Measurements from ENCODE around the gene RNF38.
"Not testable (repeated sequence)": the region's sequence is repeated elsewhere in the genome, so short reads cannot be mapped to it uniquely, and the experiment has no call there.

Gene RNF38

DNA sequence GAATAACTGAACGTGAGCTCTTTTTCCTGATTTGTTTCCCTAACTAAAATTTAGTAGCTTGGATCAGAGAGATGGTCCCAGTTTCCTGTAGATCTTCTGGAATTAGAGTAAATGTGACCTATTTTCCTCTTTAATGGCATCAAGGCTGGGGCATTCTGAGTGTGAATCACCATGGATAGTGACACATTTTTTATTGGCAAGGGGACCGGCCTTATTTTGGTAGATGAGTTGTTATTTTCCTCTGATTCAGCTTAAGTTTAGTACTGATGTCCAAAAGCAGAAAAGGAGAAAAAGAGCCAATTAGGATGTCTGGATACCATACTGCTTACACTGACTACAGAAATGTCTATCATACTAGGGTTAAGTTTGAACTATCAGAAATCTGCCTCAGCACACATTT lies 68.1 kb downstream of the RNF38 start:
- no peak for DNase-seq (ENCODE audit: low spot score)

DNA sequence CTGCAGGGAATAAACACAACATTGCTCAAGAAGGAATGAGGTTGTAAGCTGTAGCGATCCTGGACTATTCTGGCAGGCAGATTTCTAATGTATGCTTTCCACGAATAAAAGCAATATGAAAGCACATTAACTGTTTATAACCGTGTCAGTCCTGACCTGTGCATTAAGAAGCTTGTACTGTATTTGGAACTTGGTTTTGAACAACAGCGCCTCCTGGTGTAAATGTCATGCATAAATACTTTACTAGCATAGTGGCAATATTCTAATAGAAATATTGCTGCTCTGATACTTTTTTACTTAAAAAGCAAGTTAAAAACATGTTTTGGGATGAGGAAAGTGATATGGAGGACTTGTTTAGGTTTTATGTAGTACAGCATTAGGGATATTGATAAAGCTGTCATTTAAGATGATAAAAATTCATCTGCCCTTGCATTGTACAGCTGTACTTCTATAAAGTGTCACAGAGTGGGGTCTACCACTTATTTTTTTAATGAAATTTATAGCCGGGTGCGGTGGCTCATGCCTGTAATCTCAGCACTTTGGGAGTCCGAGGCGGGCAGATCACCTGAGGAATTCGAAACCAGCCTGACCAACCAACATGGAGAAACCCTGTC lies 71.2 kb downstream of the RNF38 start:
- peak; percentile 80 for DNase-seq (ENCODE audit: low spot score)

DNA sequence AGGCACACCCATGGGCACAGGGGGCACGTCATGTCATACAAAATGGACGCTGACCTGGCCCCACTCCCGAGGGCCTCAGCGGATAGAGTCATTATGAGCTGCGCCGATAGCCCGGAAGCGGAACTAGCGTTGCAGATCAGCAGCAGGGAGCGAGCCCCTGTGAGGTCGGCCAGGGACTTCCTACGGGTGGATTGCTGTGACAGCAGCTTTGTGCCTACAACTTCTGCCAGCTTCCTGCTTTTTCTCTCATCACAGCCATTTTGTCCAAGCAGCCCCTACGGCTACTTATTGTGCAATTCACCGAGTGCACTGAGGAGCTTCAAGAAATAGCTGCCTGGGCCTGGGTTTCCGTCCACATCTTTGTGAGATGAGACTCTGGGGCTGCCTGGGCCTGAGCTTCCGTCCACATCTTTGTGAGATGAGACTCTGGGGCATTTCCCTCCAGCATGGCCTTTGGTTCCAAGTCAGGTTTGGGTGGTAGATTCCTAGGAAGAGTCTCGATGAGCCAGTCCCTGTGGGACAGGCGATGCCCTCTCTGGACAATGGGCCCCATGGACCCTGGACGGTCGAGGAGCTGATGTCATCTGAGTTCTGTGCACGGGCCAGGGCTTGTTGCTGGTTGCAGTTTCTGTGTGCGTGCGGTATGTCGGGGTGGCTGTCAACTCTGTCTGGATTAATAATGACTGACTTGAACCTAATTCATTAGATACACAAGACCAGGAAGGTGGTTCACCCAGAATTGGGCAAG lies 74.8 kb downstream of the RNF38 start:
- no peak for DNase-seq (ENCODE audit: low spot score)

DNA sequence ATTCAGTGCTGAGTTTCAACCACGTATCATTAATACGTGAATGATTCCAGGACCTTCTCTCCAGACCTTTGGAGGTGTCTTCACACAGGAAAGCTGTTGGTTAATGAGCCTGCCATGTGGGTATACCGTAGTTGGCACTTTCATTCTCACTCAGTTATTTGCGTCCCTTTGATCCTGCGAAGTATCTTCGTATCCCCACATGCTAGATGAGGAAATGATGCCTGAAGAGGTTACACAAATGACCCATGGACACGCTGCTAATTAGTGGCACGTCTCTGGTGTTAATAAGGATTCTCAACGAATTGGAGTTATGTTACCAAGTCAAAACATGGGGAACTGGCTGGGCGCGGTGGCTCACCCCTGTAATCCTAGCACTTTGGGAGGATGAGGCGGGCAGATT lies 76.1 kb downstream of the RNF38 start:
- DNase-seq (ENCODE audit: low spot score), result no peak

DNA sequence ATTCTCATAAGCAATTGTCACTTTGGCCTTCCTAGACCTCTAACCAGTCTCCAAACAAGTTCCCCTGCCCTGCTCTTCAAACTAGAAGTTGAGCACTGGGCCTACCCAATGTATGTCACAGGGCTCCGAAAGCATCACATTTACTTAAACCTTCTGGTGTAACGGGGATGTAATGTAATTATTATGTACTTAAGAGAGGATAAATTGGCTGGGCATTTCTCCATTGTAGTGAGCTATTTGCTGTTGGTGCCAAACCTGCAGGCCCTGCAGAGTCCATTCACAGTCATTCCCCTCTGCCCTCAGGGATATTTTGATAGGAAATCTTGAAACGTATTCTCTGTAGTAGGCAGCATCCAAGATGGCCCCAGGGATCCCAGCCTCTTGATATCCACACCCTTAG lies 77.6 kb downstream of the RNF38 start:
- DNase-seq (ENCODE audit: low spot score), result no peak

DNA sequence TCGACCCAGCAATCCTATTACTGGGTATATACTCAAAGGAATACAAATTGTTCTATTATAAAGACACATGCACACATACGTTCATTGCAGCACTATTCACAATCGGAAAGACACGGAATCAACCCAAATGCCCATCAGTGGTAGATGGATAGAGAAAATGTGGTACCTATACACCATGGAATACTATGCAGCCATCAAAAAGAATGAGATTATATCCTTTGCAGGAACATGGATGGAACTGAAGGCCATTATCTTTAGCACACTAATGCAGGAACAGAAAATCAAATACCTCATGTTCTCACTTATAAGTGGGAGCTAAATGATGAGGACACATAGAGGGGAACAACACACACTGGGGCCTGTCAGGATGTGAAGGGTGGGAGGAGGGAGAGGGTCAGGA lies 78.2 kb downstream of the RNF38 start:
- DNase-seq (ENCODE audit: low spot score), result not testable (repeated sequence)

DNA sequence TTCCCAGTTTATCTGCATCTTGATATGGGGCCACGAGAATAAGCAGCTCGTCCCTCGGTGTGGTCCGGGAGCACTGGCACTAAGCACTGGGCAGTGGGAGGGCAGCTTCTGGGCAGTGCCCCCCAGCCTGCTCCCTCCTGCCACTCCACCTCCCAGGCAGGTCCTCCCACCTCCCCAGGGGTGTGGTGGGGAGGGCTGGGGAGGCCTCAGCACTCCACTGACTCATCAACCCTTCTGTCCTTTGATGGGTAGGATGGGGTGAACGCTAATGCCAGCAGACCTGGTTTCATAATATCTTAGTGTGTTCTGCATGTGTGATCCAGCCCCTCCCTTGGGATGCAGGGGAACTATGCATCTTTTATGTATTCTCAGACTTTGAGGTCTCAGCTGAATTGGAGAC lies 79.6 kb downstream of the RNF38 start:
- DNase-seq (ENCODE audit: low spot score), result peak; percentile 22

DNA sequence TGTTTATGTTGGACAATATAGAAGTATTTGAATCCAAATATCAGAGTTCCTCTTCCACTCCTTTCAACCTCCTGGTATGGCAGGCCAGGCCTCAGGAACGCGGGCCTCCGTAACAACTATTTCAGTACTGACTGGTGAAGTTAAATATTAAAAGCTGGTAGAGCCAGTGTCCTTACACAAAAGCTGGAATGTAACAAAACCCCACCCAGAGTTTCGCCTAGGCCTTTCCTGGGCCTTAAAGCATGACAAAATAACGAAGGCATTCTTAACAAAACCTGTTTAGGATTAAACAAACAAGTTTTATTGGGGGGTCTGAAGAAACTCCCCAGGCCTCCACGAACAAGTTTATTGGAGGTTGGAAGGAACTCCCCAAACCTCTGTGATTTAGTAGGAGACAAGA lies 80.3 kb downstream of the RNF38 start:
- DNase-seq (ENCODE audit: low spot score), result peak; percentile 84

DNA sequence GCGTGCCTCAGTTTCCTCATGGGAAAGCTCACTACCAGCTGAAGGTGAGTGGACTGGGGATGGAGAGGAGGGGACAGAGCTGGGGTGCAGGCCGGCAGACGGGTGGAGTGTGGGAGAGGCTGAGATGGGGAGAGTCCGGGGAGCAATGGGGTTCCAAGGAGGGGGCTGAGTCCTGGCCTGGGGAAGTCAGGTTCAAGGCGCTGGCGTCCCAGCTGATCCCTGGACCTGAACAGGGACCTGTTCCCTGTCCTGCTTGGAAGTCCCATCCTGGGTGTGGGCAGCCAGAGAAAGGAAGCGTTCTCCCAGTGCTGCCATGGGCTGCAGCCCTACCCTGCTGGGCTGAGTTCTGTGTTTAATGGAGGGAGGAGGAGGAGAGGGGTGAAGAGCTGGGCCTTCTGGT lies 80.9 kb downstream of the RNF38 start:
- DNase-seq (ENCODE audit: low spot score), result no peak

DNA sequence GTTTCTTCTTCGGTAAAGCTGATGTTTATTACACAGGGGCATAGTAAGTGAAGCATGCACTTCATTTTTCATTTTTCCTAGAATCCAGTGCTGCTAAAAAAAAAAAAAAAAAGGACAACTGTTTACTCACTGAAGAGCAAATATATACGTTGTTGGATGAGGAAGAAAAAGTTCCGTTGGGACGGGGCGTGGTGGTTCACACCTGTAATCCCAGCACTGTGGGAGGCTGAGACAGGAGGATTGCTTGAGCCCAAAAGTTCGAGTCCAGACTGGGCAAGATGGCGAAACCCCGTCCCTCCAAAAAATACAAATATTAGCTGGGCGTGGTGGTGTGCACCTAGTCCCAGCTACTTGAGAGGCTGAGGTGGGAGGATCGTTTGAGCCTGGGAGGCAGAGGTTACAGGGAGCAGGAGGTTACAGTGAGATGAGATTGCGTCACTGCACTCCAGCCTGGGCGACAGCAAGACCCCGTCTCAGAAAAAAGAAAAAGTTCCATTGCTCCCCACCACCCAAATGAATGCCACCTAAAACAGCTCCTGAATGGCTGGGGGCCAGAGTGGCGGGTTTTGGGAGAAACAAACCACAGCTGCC lies 81.8 kb downstream of the RNF38 start:
- DNase-seq (ENCODE audit: low spot score), result no peak

DNA sequence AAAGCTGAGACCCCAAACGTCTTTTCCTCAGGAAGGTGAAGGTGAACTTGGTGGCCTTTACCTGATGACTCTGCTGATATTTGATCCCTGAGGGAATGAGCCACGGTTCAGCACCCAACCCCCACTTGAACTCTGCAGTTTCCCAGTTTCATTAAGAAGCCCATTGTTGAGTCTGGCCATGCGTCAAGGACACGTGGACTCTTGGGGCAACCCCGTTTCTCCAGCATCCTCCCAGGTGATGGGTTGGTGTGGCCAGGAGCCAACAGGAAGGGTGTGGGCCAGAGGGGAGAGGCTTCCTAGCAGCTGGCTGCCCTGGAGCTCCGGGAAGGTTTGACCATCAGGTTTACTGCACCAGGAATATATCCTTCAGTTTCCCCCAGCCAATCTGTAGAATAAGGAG lies 82.3 kb downstream of the RNF38 start:
- peak; percentile 84 for DNase-seq (ENCODE audit: low spot score)

DNA sequence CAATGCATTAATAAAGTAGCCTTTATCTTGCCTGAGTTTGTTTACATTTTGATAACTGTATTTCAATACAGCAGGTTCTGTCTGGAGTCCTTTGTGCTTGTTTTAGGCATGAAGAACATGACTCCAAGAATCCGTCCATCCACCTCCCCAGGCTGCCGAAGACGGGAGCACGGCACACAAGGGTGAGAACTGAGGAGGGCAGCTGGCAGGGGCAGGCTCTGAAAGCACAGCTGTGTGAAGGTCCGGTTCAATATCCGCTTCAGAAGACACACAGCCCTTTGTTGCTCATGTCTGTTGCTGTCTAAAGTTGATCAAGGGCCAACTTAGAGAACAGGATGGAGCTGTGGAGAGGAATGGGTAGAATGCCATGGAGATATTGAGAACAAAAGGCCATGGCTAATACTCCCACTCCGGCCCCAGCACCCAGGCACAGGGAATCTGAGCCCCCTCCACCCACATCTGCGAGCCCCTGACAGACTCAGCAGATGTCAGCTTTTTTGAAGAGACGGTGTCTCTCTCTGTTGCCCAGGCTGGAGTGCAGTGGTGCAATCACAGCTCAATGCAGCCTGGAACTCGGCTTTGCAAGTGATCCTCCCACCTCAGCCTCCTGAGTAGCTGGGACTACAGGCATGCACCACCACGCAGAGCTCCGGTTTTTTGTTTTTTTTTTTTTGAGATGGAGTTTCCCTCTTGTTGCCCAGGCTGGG lies 83.3 kb downstream of the RNF38 start:
- DNase-seq (ENCODE audit: low spot score), result no peak

DNA sequence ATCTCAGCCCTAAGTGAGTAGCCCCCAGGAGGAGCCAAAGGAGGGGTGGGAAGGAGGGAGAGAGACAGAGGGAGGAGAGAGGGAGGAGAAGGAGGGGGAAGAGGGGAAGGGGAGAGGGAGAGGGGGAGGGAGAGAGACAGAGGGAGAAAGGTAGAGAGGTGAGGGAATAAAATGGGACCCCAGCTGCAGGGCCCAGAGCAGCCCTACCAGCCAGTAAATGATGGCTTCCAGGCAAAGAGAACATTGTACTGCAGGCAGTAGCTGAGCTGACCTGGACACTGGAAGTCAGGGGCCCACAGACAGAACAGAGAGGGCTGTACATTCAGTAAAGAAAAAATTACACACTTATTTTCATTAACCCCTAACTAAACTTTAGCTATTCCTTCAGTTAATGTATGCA lies 84.0 kb downstream of the RNF38 start:
- no peak for DNase-seq (ENCODE audit: low spot score)

DNA sequence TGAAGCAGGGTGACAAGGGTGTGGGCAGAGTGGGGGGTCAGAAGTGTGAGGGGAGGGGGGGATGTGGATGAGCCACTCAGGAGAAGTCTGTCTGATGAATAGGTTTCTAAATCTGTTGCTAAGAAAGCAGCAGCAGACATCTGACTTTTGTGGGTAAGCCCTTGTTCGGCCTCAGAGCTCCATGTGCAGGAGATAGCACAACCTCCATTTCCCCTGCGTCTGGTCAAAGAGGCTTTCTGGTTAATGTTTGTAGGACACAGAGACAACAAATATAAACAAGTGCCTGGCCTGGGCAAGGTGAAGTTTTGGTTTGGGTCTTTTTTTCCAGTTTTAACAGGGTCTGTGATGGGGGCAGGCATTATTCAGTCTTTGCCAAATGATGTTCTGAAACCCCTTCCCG lies 84.8 kb downstream of the RNF38 start:
- DNase-seq (ENCODE audit: low spot score), result no peak

DNA sequence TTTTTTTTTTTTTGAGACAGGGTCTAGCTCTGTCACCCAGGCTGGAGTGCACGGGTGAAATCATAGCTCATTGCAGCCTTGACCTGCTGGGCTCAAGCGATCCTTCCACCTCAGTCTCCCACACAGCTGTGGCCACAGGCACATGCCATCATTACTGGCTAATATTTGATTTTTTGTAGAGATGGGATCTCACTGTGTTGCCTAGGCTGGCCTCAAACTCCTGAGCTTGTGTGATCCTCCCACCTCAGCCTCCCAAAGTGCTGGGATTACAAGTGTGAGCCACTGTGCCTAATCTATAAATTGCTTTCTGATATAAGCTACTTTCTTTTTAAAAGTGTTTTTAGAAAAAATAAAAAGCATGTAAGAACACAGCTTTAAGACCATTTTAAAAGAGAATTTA lies 85.3 kb downstream of the RNF38 start:
- no peak for DNase-seq (ENCODE audit: low spot score)

DNA sequence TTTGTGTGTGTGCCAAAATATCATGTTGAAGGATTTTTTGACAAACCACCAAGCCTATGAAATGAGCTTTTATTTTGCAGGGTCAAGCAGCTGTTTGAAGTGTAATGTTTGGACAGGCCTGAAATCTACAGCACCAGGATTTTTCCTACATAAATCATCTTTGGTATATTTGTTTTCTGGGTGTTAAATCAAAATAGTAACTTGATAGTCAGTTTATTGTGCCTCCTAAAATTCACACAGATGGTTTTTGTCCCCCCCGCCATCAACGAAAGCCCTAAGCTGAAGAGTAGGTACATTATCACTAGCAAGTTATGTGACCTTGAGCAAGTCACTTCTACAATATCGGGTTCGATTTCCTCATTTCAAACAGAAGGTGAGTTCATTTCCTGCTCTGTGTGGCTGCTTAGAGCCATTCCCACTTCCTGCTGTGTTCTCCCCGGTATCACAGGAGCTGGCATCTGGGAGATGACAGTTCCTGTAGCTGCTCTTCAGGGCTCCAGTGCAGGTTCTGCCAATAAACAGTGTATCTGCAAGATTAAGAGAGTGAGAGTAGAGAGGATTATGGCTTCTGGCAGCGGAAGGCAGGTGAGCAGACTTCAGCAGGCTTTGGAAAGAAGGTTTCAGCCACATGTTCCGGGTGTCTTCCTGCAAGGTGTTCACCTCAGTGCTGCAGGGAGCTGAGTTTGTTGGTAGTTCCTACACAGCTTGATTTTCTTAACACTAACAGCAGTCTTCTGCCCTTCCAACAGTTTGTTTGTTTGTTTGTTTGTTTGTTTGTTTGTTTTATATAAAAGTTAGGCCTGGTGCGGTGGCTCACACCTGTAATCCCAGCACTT lies 93.4 kb downstream of the RNF38 start:
- peak; percentile 48 for DNase-seq (ENCODE audit: low spot score)

DNA sequence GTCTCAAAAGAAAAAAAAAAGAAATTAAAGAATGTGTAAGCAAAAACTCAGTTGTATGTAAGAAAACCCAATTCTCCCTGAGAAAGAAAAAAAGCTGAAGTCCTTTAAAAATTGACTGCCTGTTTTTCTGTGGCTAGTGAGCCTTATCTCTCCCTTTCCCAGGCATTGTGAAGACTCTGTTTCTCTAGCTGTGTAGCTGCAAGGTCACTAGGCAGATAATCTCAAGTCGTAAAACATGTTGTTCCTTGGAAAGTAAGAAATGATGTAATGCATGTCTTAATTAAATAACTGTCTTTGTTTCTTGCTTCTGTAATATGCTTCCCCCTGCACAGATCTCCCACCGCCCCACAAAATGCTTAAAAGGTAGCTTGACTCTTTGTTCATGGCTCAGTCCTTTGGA lies 95.7 kb downstream of the RNF38 start:
- DNase-seq (ENCODE audit: low spot score), result not testable (repeated sequence)

DNA sequence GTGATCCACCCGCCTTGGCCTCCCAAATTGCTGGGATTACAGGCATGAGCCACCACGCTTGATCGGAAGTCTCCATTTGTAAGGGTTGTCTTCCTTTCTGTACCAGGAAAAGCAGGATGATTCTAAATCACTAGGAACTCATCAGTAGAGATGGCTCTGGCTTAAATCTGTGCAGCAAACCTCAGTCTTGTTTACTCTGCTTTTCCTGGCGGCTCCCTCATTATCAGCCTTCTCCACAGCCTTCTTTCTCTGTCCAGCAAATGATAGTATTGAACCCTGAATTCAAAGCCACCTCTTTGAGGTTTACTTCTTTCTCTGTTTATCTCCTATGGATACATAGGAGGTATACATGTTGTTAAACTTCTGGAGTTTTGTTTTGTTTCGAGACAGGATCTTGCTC lies 98.8 kb downstream of the RNF38 start:
- DNase-seq (ENCODE audit: low spot score), result no peak

DNA sequence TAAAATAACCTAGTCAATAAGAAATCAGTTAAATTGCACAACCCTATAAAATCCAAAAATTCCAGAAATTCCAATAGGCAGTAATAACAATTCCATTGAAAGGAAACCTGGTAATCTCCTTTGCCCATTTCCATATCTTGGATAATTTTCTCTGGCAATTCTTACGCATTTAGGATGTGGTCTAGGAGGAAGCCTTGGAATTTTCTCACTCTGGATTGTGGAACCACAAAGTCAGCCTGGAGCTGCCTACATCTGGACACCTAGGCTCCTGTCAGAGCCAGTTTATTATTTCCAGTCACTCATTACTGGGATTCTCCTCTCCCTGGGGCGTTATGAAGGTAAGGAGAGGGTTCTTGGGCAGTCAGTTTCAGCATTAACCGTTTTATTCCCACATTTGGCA lies 101.5 kb downstream of the RNF38 start:
- DNase-seq (ENCODE audit: low spot score), result no peak

DNA sequence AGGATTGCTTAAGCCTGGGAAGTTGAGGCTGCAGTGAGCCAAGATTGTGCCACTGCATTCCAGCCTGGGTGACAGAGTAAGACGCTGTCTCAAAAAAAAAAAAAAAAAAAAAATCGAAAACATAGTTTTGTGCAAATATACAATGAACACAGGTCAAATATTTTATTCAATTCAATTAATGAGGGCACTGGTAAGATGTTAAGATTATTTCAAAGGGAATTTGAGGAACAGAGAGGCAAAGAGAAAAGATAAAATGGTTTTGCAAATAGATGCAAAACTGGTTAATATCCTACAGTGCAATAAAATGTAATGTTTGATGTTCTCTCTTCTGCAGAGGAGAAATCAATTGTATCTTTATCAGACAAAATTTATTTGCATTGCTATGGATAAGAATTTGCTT lies 102.3 kb downstream of the RNF38 start:
- DNase-seq (ENCODE audit: low spot score), result no peak

DNA sequence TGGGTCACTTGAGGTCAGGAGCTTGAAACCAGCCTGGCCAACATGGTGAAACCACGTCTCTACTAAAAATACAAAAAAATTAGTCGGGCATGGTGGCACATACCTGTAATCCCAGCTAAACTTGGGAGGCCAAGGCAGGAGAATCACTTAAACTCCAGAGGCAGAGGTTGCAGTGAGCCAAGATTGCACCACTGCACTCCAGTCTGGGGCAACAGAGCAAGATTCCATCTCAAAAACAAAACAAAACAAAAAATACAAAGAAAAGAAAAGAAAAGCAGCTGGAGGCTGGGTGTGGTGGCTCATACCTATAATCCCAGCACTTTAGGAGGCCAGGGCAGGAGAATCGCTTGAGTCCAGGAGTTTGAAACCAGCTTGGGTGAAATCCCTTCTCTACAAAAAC lies 105.1 kb downstream of the RNF38 start:
- DNase-seq (ENCODE audit: low spot score), result not testable (repeated sequence)

DNA sequence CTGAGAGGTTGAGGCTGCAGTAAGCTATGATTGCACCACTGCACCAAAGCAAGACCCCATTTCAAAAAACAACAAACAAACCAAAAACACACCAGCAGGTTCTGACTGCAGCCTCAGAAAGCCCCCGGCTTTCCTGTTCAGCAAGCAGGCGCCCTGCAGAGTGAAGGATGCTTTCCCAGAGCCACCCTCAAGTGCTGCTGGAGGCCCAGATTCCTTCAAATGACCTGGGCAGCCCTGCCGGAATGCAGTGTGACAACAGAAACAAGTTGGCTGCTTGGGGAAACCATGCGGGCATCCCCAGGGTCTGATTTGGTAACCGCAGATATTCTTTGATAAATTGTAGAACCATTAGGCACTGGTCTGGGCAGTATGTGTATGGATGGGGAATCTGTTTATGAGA lies 106.2 kb downstream of the RNF38 start:
- no peak for DNase-seq (ENCODE audit: low spot score)
